H9 (cell line): Measurements from ENCODE around the gene MCAT. TPM values are rescaled to one million over a fixed set of nuclear protein-coding genes. Genes with fewer than 3 reads are reported as not detected.

Experiments
- DNase-seq: peaks from one replicate; pipeline ENCODE4 v3.0.0-alpha.2; 2017
- H2AFZ ChIP-seq: one replicate; pipeline ENCODE4 v1.6.1; 2013; ENCODE audit warnings: mild to moderate bottlenecking, low read length, control low read depth, moderate library complexity
- H2AK5ac ChIP-seq: 2 replicates; pipeline ENCODE4 v1.6.1; 2013; ENCODE audit warnings: low read length, control low read depth, mixed read lengths; ENCODE audit not compliant: insufficient read length
- H2BK120ac ChIP-seq: one replicate; pipeline ENCODE4 v1.6.1; 2013; ENCODE audit warnings: low read depth, mild to moderate bottlenecking, low read length, control low read depth, inconsistent platforms; ENCODE audit not compliant: poor library complexity, severe bottlenecking
- H2BK12ac ChIP-seq: 2 replicates; pipeline ENCODE4 v1.6.1; 2013; ENCODE audit warnings: low read length, control low read depth, mixed read lengths, low read depth; ENCODE audit not compliant: insufficient read length
- H2BK15ac ChIP-seq: 2 replicates; pipeline ENCODE4 v1.6.1; 2013; ENCODE audit warnings: low read depth, low read length, control low read depth
- H2BK20ac ChIP-seq: one replicate; pipeline ENCODE4 v1.6.1; 2013; ENCODE audit warnings: low read depth, mild to moderate bottlenecking, low read length, control low read depth, inconsistent platforms; ENCODE audit not compliant: poor library complexity, severe bottlenecking
- H2BK5ac ChIP-seq: 2 replicates; pipeline ENCODE4 v1.6.1; 2013; ENCODE audit warnings: low read length, control low read depth, mixed read lengths; ENCODE audit not compliant: insufficient read length
- H3K14ac ChIP-seq: 2 replicates; pipeline ENCODE4 v1.6.1; 2013; ENCODE audit warnings: low read length, control low read depth; ENCODE audit not compliant: insufficient read depth
- H3K18ac ChIP-seq: 2 replicates; pipeline ENCODE4 v1.6.1; 2013; ENCODE audit warnings: low read depth, mild to moderate bottlenecking, mixed read lengths, low read length, control low read depth; ENCODE audit not compliant: insufficient read length
- H3K23ac ChIP-seq: 2 replicates; pipeline ENCODE4 v1.6.1; 2013; ENCODE audit warnings: low read length, control low read depth, mixed read lengths, low read depth; ENCODE audit not compliant: insufficient read length
- H3K23me2 ChIP-seq: 2 replicates; pipeline ENCODE4 v1.6.1; 2013; ENCODE audit warnings: low read depth, mild to moderate bottlenecking, mixed read lengths, low read length, control low read depth; ENCODE audit not compliant: insufficient read length, poor library complexity, severe bottlenecking
- H3K27ac ChIP-seq: 2 replicates; pipeline ENCODE4 v1.5.1; 2013; ENCODE audit warnings: low read length, control low read depth, mixed read lengths, low read depth; ENCODE audit not compliant: insufficient read length
- H3K27me3 ChIP-seq: 2 replicates; pipeline ENCODE4 v1.6.1; 2013; ENCODE audit warnings: low read length, control low read depth, inconsistent platforms; ENCODE audit not compliant: insufficient read depth
- H3K4ac ChIP-seq: 2 replicates; pipeline ENCODE4 v1.6.1; 2013; ENCODE audit warnings: low read depth, mild to moderate bottlenecking, control low read depth, inconsistent platforms, low read length, moderate library complexity
- H3K4me1 ChIP-seq: 2 replicates; pipeline ENCODE4 v1.6.1; 2013; ENCODE audit warnings: low read length, control low read depth, inconsistent platforms; ENCODE audit not compliant: insufficient read depth
- H3K4me2 ChIP-seq: 2 replicates; pipeline ENCODE4 v1.6.1; 2013; ENCODE audit warnings: low read length, control low read depth, mixed read lengths; ENCODE audit not compliant: insufficient read length, insufficient read depth
- H3K56ac ChIP-seq: 2 replicates; pipeline ENCODE4 v1.6.1; 2013; ENCODE audit warnings: low read depth, mild to moderate bottlenecking, mixed read lengths, low read length, control low read depth; ENCODE audit not compliant: insufficient read length
- H3K79me1 ChIP-seq: 2 replicates; pipeline ENCODE4 v1.6.1; 2013; ENCODE audit warnings: low read depth, mild to moderate bottlenecking, moderate library complexity, low read length, control low read depth, inconsistent platforms; ENCODE audit not compliant: insufficient read depth, poor library complexity, severe bottlenecking
- H3K79me2 ChIP-seq: 2 replicates; pipeline ENCODE4 v1.6.1; 2013; ENCODE audit warnings: low read length, control low read depth, inconsistent platforms; ENCODE audit not compliant: insufficient read depth
- H3K9ac ChIP-seq: 2 replicates; pipeline ENCODE4 v1.6.1; 2013; ENCODE audit warnings: low read length, control low read depth, mixed read lengths; ENCODE audit not compliant: insufficient read length; ENCODE audit errors: extremely low read depth
- H3K9me3 ChIP-seq: one replicate; pipeline ENCODE4 v1.6.1; 2013; ENCODE audit warnings: low read depth, low read length, inconsistent platforms; ENCODE audit not compliant: control insufficient read depth
- H3T11ph ChIP-seq: one replicate; pipeline ENCODE4 v1.6.1; 2013; ENCODE audit warnings: mild to moderate bottlenecking, low read length, control low read depth, inconsistent platforms
- H4K20me1 ChIP-seq: one replicate; pipeline ENCODE4 v1.6.1; 2013; ENCODE audit not compliant: control insufficient read depth, insufficient read length, insufficient read depth
- H4K5ac ChIP-seq: 2 replicates; pipeline ENCODE4 v1.6.1; 2013; ENCODE audit warnings: low read depth, mild to moderate bottlenecking, mixed read lengths, low read length, control low read depth; ENCODE audit not compliant: insufficient read length
- H4K8ac ChIP-seq: replicated peaks from 2 replicates; pipeline ENCODE4 v1.6.1; 2013; ENCODE audit warnings: low read length, control low read depth, mixed read lengths, low read depth; ENCODE audit not compliant: insufficient read length
- H4K91ac ChIP-seq: 2 replicates; pipeline ENCODE4 v1.6.1; 2013; ENCODE audit warnings: low read depth, mild to moderate bottlenecking, moderate library complexity, mixed read lengths, low read length, control low read depth; ENCODE audit not compliant: insufficient read length
- H3K27ac Mint-ChIP-seq, 3 experiments: 2 replicates in 2 of 3; 3 replicates in 1 of 3; pipeline ENCODE4 v1.8.0; 2020 to 2021; ENCODE audit warnings: mixed read lengths in 3 of 3, mild to moderate bottlenecking in 1 of 3, moderate library complexity in 1 of 3
- H3K27me3 Mint-ChIP-seq: 2 replicates; pipeline ENCODE4 v1.8.0; 2021; ENCODE audit warnings: low read depth, mild to moderate bottlenecking, moderate library complexity, mixed read lengths
- H3K36me3 Mint-ChIP-seq, 3 experiments: 2 replicates in 2 of 3; 3 replicates in 1 of 3; pipeline ENCODE4 v1.8.0; 2020 to 2021; ENCODE audit warnings: low read depth in 3 of 3, mixed read lengths in 3 of 3; ENCODE audit not compliant: insufficient read depth in 1 of 3
- H3K4me1 Mint-ChIP-seq, 2 experiments: 2 replicates each; pipeline ENCODE4 v1.8.0; 2020; ENCODE audit warnings: mixed read lengths in 2 of 2
- H3K4me3 Mint-ChIP-seq, 2 experiments: 2 replicates in 1 of 2; 3 replicates in 1 of 2; pipeline ENCODE4 v1.8.0; 2020 to 2021; ENCODE audit warnings: mild to moderate bottlenecking in 2 of 2, mixed read lengths in 2 of 2, moderate library complexity in 1 of 2
- H3K9me3 Mint-ChIP-seq, 2 experiments: 2 replicates in 1 of 2; 3 replicates in 1 of 2; pipeline ENCODE4 v1.8.0; 2020; ENCODE audit warnings: mild to moderate bottlenecking in 2 of 2, mixed read lengths in 2 of 2, moderate library complexity in 1 of 2
- CTCF ChIP-seq: fragments of 200-600 bp; sonication (generic); conservative IDR thresholded peaks from 3 replicates; pipeline ENCODE4 v1.8.0; 2021; ENCODE audit warnings: antibody characterized with exemption, mild to moderate bottlenecking
- WGBS: extraction: QIAGEN DNeasy Blood & Tissue Kit; methylation state at CpG from one replicate; pipeline ENCODE4 v1.1.7; 2013; ENCODE audit warnings: missing lambda C conversion rate, low lambda C conversion rate, mixed read lengths; ENCODE audit not compliant: insufficient read length; ENCODE audit errors: extremely low coverage; 5-methylcytosine and 5-hydroxymethylcytosine counted together
- total RNA-seq: library from RNA; stranded (reverse); gene quantifications from 2 replicates; pipeline ENCODE4 v1.2.1, GENCODE V29; 2021

MCAT gene
- total RNA-seq, 1 experiment from 2014 or later = 20.3 TPM

GRCh38 chr22:43129426-43130425 lies 13.5 kb downstream of the MCAT start:
- no peak overlapping the region for H3K4me2 ChIP-seq
- Mint-ChIP-seq H3K27ac (peak overlapping the region in 1 of 3 experiments; percentile 86; a peak in 1 of 7 replicates), H3K27me3 (no peaks in the 10 kb centered on the region; the same call in 1 of the 2 replicates), H3K4me3 (no peak overlapping the region), H3K4me1 (peaks cover 9 to 22% of the 10 kb centered on the region in 2 experiments), H3K36me3 (peaks cover 7 to 30% (median 28%) of the 10 kb centered on the region in 3 experiments; a peak in 6 of 7 replicates), H3K9me3 (no peaks in the 10 kb centered on the region)
- H2BK120ac ChIP-seq = no peak overlapping the region
- no peak overlapping the region for H2AK5ac ChIP-seq
- no peak for TF ChIP-seq CTCF
- no peaks in the 10 kb centered on the region for H3K79me1 ChIP-seq
- H3K23ac ChIP-seq = no peak overlapping the region
- no peak overlapping the region for H2BK5ac ChIP-seq
- no peaks in the 10 kb centered on the region for H3K27me3 ChIP-seq
- no peak overlapping the region for H4K5ac ChIP-seq
- no peak overlapping the region for H2BK12ac ChIP-seq
- WGBS = no CpG with 5 or more reads among the region's 16 CpGs
- H3K23me2 ChIP-seq = no peaks in the 10 kb centered on the region
- no peak overlapping the region for H3T11ph ChIP-seq
- H3K9me3 ChIP-seq = no peaks in the 10 kb centered on the region
- no peaks in the 10 kb centered on the region for H3K4me1 ChIP-seq
- no peak overlapping the region for H4K8ac ChIP-seq
- no peak overlapping the region for H4K91ac ChIP-seq
- H2AFZ ChIP-seq = no peak overlapping the region
- no peak overlapping the region for H2BK20ac ChIP-seq
- no peak overlapping the region for H3K9ac ChIP-seq
- no peaks in the 10 kb centered on the region for H3K79me2 ChIP-seq
- H4K20me1 ChIP-seq = no peaks in the 10 kb centered on the region
- DNase-seq = no peak
- H2BK15ac ChIP-seq = no peak overlapping the region
- no peak overlapping the region for H3K14ac ChIP-seq
- H3K27ac ChIP-seq = no peak overlapping the region
- no peak overlapping the region for H3K18ac ChIP-seq
- no peak overlapping the region for H3K56ac ChIP-seq
- no peak overlapping the region for H3K4ac ChIP-seq
